Measurements from ENCODE around the gene EML3.
"Not testable (repeated sequence)": the region's sequence is repeated elsewhere in the genome, so short reads cannot be mapped to it uniquely, and the experiment has no call there.

EML3 gene

DNA sequence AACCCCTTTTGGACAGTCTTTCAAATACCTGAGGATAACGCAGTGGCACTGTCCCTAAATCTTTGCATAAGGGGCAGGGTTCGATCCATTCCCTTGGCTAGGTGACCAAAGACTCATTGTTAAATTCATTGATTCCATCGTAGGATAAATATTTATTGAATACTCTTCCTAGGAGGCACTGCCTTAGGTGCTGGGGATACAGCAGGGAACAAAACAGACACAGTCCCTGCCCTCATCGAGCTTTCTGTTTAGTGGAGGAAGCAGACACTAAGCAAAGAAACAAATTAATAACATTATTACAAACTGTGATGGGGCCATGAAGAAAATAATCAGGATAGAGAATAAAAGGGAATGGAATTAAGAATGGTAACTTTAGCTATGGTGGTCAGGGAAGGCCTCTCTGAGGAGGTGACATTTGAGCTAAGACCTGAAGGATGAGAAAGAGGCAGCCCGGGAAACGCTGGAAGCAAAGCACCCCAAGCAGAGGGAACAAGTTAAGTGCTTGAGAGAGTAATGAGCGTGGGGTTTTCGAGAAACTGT lies 8.5 kb upstream of the EML3 start:
- DNase-seq: no peak

DNA sequence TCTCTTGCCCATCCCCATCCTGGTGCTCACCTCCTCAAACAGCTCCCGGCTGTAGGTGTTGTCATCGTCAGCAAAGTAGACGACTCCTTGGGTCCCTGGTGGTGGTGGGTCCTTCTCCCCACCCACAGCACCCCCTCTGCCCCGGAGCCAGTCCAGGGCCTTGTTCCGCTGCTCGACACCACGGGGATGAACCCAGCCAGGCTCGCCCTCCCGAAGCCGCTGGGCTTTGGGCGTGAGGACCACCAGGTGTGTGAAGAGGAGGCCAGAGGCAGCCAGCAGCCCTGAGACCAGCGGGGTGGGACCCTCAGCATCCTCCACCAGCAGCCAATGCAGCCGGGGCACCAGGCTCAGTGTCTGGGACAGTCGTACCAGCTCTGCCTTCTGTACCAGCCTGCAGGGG lies 4.4 kb upstream of the EML3 start:
- DNase-seq: not testable (repeated sequence)

DNA sequence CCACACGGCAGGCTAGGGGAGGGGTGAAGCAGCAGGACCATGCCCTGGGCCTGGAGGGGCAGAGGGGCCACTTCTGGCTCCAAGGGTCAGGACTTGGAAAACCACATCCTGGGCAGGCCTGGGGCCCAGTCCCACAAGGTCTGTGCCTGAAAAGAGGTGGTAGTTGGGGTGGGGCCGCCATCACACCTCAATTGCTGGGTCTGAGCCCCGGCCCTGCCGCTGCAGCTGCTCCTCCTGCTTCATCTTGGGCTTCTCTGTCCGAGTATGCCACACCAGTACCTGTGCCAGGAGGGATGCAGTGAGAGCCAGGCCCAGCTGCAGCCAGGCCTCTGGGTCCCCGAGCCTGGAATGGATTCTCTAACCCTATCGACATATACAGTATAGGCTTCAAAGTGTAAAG lies 2.9 kb upstream of the EML3 start:
- no peak for DNase-seq

DNA sequence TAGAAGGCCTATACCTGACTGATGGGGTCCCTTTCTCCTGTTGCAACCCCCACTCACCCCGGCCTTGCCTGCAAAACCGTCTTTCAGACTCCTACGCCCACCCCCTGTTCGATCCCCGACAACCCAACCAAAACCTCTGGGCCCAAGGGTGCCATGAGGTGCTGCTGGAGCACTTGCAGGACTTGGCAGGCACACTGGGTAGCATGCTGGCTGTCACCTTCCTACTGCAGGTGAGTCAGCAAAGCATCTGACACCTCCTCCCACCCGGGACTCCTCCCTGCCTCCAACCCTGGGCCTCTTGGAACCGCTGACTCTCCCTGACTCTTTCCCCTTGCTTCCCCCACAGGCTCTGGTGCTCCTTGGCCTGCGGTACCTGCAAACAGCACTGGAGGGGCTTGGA lies 1.7 kb upstream of the EML3 start:
- peak; percentile 45 to 61 for DNase-seq

DNA sequence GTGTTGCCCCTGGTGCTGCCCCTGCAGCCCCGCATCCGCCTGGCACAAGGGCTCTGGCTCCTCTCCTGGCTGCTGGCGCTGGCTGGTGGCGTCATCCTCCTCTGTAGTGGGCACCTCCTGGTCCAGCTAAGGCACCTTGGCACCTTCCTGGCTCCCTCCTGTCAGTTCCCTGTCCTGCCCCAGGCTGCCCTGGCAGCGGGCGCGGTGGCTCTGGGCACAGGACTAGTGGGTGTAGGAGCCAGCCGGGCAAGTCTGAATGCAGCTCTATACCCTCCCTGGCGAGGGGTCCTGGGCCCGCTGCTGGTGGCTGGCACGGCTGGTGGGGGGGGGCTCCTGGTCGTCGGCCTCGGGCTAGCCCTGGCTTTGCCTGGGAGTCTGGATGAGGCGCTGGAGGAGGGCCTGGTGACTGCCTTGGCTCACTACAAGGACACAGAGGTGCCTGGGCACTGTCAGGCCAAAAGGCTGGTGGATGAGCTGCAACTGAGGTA lies 760 bp upstream of the EML3 start:
- DNase-seq: no peak

DNA sequence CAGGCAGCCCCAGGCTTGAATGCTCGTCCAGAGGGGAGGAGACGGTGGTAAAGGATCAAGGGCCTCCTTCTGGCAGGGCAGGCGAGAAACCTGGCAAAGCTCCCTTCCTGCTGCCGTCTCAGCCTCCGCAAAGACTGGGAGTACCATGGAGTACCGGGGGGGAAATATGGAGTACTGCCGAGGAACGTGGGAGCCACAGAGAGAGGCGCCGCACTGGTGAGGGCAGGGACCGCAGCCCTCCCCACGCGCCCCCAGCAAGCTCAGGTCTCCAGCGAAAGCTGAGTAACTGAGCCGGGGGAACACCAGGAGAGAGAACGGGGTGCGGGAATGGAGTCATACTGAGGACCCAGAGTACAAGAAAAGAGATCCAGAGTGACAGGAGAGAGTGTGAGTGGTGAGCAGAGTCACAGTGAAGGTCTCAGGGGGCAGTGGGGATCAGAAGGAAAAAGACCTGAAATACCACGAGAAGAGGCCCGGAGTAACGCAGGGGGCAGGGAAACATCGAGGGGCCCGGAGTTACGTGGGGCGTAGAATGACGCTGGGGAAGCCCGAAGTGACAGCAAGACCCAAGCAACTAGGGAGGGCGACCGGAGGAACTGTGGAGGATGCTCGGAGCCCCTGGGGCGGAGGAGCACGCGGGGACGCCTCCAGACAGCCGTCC lies 740 bp downstream of the EML3 start:
- peak; percentile 48 to 52 for DNase-seq

DNA sequence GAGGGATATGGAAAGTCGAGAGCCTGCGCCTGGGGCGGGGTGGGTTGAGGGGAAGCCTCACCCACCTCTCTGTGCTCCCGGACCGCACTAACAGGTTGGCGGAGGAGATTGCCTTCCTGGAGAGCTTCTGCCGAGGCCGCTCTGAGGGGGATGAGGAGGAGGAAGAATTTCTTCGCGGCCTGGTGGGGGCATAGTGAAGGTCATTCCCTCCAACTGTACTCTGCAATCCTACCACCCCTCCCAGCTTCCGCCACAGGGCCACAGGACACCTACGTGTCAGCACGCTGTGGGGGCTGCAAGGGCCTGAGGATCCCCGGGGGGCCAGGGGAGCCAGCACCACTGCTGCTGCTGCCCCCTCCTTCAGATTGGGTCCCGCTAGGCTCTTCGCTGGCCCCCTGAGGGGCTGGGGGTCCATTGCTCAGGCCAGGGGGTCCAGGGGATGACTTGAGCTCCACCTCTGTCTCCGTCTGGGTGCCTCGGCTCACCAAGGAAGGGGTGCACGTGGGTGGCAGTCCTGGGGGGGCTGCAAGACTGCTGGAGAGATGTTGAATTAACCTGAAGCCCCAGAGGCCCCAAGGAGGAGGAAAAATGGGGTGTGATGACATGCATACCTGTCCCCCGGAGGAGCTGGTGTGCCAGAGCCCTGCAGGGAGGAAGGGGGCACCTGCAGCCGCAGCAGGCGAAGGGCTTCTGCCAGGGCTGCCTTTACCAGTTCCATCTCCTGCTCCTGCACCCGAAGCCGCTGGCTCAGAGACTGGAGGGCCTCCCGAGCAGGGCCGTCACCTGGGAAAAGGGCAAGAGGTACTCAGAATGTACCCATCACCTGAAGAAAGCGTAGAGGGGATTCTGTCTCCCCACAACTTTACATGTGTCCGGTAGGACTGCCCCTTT lies 1.5 kb downstream of the EML3 start:
- DNase-seq: no peak

DNA sequence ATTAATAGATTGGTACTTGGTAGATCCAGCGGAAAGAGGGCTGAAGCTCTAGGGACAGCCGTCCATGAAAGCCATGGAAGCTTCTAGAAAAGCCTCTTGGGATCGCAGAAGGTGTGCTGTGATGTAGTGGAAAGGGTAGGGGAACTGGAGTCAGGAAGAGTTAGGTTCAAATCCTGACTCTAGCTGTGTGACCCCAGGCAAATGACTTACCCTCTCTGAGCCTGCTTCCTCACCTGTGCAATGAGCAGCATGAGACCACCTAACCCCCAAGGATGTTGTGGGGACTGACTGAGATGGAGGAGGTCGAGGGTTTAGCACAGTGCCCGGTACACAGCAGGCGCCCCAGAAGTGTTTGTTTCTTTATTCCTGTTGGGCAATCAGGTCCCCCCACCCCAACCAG lies 2.2 kb downstream of the EML3 start:
- no peak for DNase-seq

DNA sequence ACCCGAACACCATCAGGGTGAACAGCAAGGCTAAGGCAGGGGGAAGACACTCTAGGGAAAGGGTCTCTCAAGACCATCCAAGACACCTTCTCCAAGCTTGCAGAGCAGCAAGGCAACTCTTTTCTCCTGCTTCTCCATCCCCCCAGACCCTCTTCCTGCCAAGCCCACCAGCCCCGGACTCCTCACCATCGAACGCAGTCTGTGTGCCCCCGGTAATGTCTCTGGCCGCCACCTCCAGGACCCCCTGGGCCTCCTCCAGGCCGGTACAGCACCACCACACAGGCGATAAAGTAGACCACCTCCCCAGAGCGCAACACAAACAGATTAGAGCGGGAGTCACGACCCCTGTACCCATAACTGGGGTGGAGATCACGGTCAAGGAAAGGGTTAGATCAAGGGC lies 3.8 kb downstream of the EML3 start:
- no peak for DNase-seq

DNA sequence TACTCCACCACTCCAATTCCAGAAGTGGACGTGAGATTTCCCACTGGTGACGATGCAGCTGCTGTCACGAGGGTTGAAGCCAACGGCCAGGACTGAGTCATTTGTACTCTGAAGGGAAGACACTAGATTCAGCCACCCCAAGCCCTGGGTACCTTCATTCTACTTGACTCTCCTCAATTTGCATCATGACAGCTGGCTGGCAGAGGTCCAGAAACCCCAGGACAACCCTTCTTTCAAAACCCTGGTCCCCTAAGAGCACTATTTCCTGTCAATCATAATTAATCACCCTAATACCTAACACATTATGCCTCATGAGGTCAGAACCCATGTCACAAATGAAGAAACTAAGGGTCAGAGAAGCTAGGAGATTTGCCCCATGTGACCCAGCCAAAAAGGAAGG lies 4.9 kb downstream of the EML3 start:
- no peak for DNase-seq

DNA sequence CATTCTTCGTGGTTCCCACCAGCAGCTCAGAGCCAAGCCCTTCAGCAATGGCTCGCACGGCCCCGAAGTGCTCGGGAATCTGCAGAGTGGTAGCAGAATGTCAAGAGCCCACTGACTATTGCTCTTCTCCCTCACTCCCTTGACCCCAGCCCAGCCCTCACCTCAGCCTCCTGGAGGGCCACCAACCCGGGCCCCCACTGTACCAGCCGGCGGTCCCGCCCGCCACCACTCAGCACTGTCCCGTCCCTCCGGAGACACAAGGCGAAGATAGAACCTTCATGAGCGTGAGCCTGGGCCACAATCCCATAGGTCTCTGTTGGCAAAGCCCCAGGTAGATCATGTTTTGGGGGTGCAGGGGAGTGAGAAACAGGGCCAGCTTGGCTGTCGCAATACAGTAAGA lies 6.7 kb downstream of the EML3 start:
- DNase-seq: no peak

DNA sequence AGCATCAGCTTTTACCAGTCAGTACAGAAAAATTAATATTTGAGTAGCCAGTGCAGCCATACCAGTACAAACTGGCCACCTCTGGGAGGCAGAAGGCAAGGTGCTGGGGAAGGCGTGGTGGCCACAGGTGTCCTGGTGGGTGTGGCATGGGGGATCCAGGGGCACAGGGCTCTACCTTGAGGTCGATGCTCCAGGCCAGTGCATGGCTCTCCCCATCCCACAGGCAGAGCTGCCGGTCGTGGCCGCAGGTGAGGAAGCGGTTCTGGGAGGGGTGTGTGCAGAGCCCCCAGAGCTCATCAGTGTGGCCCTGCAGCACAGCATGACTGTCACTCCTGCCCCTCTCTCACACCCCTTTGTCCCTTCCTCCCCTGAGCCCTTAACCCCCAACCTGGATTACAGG lies 7.1 kb downstream of the EML3 start:
- DNase-seq: no peak

DNA sequence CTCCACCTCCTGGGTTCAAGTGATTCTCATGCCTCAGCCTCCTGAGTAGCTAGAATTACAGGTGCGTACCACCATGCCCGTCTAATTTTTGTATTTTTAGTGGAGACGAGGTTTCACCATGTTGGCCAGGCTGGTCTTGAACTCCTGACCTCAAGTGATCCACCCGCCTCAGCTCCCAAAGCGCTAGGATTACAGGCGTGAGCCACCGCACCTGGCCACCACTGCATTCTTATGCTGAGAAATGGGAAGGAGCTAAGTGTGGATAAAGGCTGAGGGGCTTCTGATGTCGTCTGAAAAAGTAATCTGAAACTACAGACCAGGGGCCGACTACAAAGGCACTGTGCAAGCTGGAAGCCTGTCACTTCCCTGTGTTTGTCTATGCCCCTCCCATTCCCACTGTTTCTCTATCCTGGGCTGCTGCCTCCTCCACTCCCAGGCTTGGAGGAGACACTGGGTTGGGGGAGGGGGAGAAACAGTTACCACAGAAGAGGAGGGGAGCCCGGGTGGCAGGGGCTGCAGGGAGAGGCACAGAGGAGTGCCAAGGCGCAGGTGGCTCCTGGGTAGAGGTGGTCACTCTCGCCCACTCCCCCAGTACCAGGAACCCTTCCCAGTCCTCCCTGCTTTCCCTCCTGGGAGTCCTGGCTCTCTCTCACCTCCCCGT lies 8.0 kb downstream of the EML3 start:
- no peak for DNase-seq

DNA sequence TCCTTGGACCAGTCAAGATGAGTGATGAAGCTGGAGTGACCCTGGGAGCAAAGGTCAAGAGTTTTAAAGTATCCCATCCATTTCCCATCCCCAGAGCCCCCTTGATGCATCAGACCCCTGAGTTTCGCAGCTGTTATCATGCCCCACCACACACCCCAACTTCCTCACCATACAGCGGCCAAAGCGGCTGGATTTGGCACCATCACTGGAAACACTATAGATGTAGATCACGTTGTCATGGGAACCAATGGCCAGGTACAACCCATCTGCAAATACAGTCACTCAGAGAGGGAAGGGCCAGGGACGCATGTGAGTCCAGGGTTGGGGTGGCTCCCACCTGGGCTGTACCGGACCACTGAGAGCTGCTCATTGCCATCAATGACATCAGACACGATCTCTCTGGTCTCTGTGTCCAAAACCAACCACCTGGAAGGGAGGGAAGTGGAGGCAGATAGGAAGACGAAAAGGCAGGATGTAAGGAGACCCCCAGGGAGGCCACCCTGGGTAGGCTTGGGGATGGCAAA lies 8.7 kb downstream of the EML3 start:
- no peak for DNase-seq

DNA sequence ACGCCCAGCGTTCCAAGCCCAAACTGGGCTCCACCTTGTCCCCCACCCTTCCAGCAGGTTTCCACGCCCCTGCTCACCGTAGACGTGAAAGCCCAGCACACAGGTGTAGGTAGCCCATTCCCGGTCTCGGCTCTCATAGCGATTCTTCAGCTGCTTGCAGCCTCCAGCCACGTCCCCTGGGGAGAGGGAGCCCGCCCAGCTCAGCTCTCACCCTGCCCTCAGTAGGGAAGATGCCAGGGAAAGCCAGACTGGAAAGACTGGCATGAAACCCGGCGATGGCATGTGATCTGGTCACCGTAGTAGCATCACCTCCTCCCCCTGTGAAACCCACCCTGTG lies 9.5 kb downstream of the EML3 start:
- no peak for DNase-seq

DNA sequence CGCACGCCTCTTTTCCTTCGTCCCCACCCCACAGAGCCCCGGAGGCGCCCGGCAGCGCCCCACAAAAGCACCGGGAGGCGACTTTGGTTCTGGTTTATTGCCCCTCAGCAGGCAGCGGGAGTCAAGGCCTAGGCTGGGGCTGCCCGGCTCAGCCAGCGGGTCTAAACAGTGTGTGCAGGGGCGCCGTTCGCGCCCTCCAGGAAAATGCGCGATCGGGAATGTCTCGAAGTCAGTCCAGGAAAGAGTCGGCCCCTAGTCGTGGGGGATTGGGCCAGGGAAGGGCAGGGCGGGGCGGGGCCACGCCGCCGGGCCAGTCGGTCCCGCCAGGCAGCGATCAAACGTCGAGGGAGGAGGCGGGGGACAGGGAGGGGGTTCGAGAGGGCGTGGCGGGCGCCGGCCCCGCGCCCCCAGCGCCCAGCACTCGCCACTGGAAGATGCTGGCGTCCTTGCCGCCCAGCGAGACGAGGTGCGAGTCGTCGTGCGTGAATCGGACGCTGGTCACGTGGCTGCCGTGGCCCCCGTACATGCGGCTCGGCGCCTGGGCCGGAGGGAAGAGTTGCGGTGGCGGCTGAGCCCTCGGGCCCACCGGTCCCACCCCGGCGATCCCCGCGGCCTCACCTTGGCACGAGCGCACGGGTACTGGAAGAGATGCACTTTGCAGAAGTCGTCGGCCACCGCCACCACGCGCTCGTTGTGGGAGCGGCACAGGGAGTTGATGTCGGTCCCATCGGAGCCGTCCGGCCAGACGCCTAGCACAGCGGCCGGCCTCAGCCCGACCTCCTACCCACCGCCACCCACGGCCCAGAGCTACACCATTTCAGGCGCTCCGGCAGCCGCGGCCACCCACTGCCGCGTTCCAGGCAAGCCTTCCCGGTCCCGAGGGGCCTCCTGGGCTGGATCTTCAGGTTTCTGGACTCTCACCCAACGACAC lies 10.2 kb downstream of the EML3 start:
- peak; percentile 22 to 40 for DNase-seq

DNA sequence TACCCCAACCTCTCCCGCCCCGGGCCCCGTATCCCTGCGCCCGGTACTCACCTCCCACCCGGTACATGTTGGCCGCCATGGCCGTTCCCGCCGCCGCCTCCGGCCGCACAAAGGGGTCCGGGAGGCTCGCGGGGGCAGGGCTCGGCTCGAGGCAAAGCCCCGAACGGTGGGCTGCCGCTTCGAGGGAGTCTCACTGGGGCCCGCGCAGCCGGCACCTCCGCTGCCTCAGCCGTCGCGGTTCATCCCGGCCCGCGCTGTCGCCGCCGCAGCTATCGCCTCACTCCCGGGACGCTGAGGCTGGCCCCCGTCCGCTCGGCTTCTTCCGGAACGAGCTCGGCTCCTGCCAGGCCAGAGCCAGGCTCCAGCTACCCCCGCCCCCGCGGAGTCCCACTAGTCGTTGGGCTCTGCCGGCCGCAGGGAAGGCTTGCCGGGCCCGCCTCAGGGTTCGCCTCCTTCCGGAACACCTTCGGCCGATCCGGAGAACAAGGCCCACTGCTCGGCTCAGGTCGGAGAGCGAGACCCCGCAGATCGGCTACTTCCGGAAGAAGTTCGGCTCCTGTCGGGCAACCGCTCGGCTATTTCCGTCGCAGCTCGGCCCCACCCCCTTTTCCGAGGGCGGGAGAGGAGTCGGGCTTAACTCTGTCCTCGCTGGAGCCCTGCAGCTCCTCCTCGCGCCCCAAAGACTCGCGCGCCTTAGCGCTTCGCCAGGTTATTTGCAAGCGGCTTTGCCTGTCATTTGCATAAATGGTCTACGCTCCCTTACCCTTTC lies 11.0 kb downstream of the EML3 start, which contains the start of gene MTA2:
Gene MTA2 (minus strand): TSS at position 494 of the 769 bp plus-strand sequence. CDS start 415 bp downstream, at position 79.
- peak; percentile 99 for DNase-seq

DNA sequence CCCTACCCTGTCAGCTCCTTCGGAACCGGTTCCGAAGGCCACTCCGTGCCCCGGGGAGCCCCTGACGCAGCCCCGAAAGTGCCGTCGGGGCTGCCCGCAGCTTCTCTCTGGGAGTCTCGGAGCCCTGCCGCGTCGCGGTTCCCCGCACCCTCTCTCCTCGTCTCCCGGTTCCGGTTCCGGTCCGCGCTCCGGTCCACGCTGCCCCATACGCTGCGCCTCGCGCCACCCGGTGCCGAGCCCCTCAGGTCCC lies 11.5 kb downstream of the EML3 start:
- DNase-seq: peak; percentile 41 to 59

DNA sequence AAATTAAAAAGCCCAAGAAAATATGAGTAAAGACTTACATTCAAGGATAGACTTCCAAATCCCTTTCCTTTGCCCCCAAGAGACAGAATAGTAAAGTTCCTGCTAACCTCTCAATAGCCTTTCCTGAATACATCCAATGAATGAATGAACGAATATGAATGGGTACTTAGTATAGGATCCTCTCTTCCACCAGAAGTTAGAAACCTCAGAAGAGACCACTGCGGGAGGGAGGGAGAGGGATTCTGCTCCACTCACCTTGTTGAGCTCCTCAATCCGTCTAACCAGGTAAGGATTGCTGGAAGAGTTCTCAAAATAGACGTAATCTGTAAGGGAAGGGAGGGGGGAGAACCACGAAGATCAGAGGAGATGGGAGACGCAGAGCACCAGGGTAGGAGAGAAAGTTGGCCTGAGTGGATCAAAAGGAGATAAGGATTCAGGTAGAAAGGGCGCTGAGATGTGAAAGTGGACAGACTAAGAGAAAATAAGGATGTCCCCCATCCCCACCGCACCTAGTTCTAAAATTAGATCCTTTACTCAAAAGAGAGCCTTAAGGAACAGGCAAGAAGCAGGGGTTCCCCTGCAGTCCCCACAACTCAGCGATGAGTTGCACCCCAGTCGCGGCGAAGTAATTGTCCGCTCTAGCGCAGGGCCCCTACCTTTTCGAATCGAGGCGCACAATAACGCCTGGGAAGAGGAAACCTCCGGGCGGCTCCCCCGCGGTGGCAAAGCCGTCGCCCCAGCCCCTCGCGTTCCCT lies 12.0 kb downstream of the EML3 start:
- DNase-seq: no peak

DNA sequence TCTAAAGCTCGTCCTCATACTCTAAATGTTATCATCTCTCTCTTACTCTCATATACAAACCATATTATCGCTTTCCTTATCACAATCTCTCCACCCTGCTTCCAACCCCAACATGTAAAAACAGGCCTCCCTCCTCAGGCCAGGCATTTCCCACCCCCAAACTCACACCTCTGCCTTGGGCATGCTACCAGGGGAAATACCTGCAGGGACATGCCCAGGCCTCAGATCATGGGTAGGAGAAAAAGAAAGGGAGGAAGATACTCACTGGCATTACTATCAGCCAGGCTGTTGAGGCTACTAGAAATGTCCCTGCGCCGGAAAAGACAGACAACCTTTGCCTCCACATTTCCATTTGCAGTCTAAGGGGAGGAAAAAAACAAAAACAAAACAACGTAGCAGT lies 12.7 kb downstream of the EML3 start:
- DNase-seq: no peak

Data from stimulated activated CD4-positive, alpha-beta T cell treated with anti-CD3 and anti-CD28 coated beads, Interleukin-4, amount 100 ng/mL, for 4 hours (primary cell).